Osteocyte (in vitro differentiated cells): Measurements from ENCODE around the gene CHFR. TPM values are rescaled to one million over a fixed set of nuclear protein-coding genes. Genes with fewer than 3 reads are reported as not detected.
"Not testable (repeated sequence)": the region's sequence is repeated elsewhere in the genome, so short reads cannot be mapped to it uniquely, and the experiment has no call there.

Source experiments
- DNase-seq: peaks from one replicate; pipeline ENCODE4 v3.0.0; 2021; ENCODE audit warnings: mixed read lengths; ENCODE audit not compliant: unreplicated experiment; ENCODE audit errors: extremely low spot score
- H3K27ac Mint-ChIP-seq: one replicate; pipeline ENCODE4 v1.8.0; 2021; ENCODE audit warnings: mild to moderate bottlenecking, mixed read lengths; ENCODE audit not compliant: unreplicated experiment
- H3K27me3 Mint-ChIP-seq: one replicate; pipeline ENCODE4 v1.8.0; 2021; ENCODE audit warnings: mixed read lengths; ENCODE audit not compliant: unreplicated experiment
- H3K36me3 Mint-ChIP-seq: one replicate; pipeline ENCODE4 v1.8.0; 2021; ENCODE audit warnings: mixed read lengths; ENCODE audit not compliant: unreplicated experiment
- H3K4me1 Mint-ChIP-seq: one replicate; pipeline ENCODE4 v1.8.0; 2021; ENCODE audit warnings: mixed read lengths; ENCODE audit not compliant: unreplicated experiment
- H3K4me3 Mint-ChIP-seq: one replicate; pipeline ENCODE4 v1.8.0; 2021; ENCODE audit warnings: mild to moderate bottlenecking, moderate library complexity, mixed read lengths; ENCODE audit not compliant: unreplicated experiment
- H3K9me3 Mint-ChIP-seq: one replicate; pipeline ENCODE4 v1.8.0; 2021; ENCODE audit warnings: mixed read lengths; ENCODE audit not compliant: unreplicated experiment
- total RNA-seq: library from RNA; stranded (reverse); gene quantifications from 2 replicates; pipeline ENCODE4 v1.2.1, GENCODE V29; 2021
- TF ChIP-seq, protein P1 (sequence below): fragments of 200-600 bp; sonication (generic); IDR thresholded peaks from 2 replicates; pipeline ENCODE4 v1.5.0; 2021; ENCODE audit warnings: antibody characterized with exemption, mild to moderate bottlenecking, moderate library complexity

The CHFR gene
- total RNA-seq, 1 donor from 2014 or later = 58.4 TPM

DNA sequence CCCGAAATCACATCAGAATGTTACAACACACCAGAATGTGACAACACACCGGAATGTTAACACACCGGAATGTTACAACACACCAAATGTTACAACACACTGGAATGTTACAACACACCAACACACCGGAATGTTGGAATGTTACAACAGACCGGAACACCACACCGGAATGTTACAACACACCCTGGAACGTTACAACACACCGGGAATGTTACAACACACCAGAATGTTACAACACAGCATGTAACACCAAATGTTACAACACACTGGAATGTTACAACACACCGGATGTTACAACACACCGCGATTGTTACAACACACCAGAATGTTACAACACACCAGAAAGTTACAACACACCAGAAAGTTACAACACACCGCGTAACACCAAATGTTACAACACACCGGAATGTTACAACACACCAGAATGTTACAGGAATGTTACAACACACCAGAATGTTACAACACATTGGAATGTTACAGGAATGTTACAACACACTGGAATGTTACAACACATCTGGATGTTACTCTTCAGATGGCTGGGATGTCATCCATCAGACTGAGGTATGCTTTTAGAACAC is 21.1 kb downstream of the CHFR start:
- H3K9me3 Mint-ChIP-seq = no peaks in the 10 kb centered on the region
- no peak for DNase-seq
- no peaks in the 10 kb centered on the region for H3K4me1 Mint-ChIP-seq
- no peak overlapping the region for H3K27ac Mint-ChIP-seq
- no peak overlapping the region for H3K4me3 Mint-ChIP-seq
- H3K27me3 Mint-ChIP-seq = no peaks in the 10 kb centered on the region
- TF ChIP-seq, protein P1, sequence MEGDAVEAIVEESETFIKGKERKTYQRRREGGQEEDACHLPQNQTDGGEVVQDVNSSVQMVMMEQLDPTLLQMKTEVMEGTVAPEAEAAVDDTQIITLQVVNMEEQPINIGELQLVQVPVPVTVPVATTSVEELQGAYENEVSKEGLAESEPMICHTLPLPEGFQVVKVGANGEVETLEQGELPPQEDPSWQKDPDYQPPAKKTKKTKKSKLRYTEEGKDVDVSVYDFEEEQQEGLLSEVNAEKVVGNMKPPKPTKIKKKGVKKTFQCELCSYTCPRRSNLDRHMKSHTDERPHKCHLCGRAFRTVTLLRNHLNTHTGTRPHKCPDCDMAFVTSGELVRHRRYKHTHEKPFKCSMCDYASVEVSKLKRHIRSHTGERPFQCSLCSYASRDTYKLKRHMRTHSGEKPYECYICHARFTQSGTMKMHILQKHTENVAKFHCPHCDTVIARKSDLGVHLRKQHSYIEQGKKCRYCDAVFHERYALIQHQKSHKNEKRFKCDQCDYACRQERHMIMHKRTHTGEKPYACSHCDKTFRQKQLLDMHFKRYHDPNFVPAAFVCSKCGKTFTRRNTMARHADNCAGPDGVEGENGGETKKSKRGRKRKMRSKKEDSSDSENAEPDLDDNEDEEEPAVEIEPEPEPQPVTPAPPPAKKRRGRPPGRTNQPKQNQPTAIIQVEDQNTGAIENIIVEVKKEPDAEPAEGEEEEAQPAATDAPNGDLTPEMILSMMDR = no peak
- peaks cover 40% of the 10 kb centered on the region for H3K36me3 Mint-ChIP-seq

DNA sequence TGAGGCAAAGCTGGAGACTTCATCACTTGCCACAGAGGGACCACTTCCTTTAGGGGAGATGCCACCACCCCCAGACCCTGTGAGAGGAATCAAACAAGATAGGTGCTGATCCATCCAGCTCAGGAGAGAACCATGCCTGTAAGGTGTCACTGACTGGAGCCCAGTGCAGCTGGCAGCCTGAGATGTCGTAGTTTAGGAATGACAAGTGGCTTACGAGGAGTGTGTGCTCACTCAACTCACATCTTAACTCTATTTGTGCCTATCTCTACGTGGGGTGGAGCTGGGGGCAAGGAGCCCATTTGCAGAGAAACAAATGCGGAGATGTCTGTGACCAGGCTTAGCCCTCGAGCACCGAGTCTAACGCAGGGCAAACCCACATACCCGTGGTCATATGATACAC is 25.8 kb downstream of the CHFR start:
- TF ChIP-seq, protein P1 = no peak
- no peak for DNase-seq

DNA sequence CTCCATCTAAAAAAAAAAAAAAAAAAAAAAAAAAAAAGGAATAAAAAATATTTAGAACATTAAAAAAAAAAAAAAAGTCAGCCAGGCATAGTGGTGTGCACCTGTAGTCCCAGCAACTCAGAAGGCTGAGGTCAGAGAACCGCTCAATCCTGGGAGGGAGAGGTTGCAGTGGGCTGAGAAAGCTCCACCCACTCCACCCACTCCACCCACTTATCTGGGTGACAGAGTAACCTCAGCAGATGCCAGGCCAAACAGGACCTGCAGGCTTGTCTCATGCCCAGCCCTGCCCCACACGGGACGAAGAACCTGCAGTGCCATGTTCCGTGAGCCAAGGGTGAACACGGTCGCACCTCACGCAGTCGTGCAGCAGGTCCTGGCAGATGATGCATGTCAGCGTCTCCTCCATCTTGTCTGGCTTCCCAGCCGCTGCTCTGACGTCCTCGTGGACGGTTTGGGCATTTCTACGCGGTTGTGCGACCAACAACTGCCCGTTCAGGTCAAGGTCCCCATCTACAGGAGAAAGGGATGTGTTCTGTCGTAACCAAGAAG is 28.6 kb downstream of the CHFR start:
- no peak overlapping the region for H3K27ac Mint-ChIP-seq
- no peak for DNase-seq
- H3K4me3 Mint-ChIP-seq = no peak overlapping the region
- H3K27me3 Mint-ChIP-seq = no peaks in the 10 kb centered on the region
- TF ChIP-seq, protein P1 = no peak
- H3K9me3 Mint-ChIP-seq = no peaks in the 10 kb centered on the region
- no peaks in the 10 kb centered on the region for H3K4me1 Mint-ChIP-seq
- peaks cover 38% of the 10 kb centered on the region for H3K36me3 Mint-ChIP-seq

More for the DNA sequence above, 25.8 kb downstream of the CHFR start:
- no peak overlapping the region for H3K4me3 Mint-ChIP-seq
- no peaks in the 10 kb centered on the region for H3K9me3 Mint-ChIP-seq
- no peak overlapping the region for H3K27ac Mint-ChIP-seq
- no peaks in the 10 kb centered on the region for H3K27me3 Mint-ChIP-seq
- H3K36me3 Mint-ChIP-seq = peaks cover 34% of the 10 kb centered on the region
- no peaks in the 10 kb centered on the region for H3K4me1 Mint-ChIP-seq

DNA sequence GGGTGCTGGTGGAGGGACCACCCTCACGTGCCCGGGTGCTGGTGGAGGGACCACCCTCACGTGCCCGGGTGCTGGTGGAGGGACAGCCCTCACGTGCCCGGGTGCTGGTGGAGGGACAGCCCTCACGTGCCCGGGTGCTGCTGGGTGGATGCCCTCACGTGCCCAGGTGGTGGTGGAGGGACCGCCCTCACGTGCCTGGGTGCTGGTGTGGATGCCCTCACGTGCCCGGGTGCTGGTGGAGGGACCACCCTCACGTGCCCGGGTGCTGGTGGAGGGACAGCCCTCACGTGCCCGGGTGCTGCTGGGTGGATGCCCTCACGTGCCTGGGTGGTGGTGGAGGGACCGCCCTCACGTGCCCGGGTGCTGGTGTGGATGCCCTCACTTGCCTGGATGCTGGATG is 30.4 kb downstream of the CHFR start:
- not testable (repeated sequence) for H3K27me3 Mint-ChIP-seq, H3K4me1 Mint-ChIP-seq, H3K27ac Mint-ChIP-seq, H3K4me3 Mint-ChIP-seq, DNase-seq, H3K9me3 Mint-ChIP-seq
- peaks cover 49% of the 10 kb centered on the region for H3K36me3 Mint-ChIP-seq

DNA sequence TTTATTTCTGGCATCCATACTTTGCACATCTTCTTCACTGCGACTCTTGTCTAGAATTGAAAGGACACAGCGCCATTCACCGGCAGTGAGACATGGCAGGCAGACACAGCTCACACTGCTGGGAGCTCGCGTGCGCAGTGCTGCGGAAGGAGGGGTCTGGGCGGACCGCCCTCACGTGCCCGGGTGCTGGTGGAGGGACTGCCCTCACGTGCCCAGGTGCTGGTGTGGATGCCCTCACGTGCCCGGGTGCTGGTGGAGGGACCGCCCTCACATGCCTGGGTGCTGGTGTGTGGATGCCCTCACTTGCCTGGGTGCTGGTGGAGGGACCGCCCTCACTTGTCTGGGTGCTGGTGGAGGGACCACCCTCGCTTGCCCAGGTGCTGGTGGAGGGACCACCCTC is 30.8 kb downstream of the CHFR start:
- Mint-ChIP-seq H3K4me3 (no peak overlapping the region), H3K9me3 (no peaks in the 10 kb centered on the region), H3K27me3 (no peaks in the 10 kb centered on the region), H3K36me3 (peaks cover 49% of the 10 kb centered on the region), H3K4me1 (no peaks in the 10 kb centered on the region), H3K27ac (no peak overlapping the region)
- TF ChIP-seq, protein P1 = no peak
- no peak for DNase-seq

DNA sequence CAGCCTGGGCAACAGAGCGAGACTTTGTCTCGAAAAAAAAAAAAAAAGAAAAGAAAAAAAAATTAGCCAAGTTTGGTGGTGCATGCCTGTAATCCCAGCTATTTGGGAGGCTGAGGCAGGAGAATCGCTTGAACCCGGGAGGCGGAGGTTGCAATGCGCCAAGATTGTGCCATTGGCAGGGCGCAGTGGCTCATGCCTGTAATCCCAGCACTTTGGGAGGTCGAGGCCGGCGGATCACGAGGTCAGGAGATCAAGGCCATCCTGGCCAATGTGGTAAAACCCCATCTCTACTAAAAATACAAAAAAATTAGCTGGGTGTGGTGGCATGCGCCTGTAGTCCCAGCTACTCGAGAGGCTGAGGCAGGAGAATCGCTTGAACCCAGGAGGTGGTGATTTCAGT is 32.2 kb downstream of the CHFR start:
- H3K4me3 Mint-ChIP-seq, H3K4me1 Mint-ChIP-seq, H3K9me3 Mint-ChIP-seq, H3K27ac Mint-ChIP-seq, H3K27me3 Mint-ChIP-seq, DNase-seq: not testable (repeated sequence)
- peaks cover 48% of the 10 kb centered on the region for H3K36me3 Mint-ChIP-seq
